ENCODE measurements around the gene LGALS9B.
"Not testable (repeated sequence)": the region's sequence is repeated elsewhere in the genome, so short reads cannot be mapped to it uniquely, and the experiment has no call there.

GRCh38 chr17:20515099-20515498, 47.8 kb upstream of the LGALS9B start:
- TF ChIP-seq ZNF317 (CRISPR knock-in tag; IDR thresholded peaks at IDR 0.05); IRX3 (CRISPR knock-in tag; IDR thresholded peaks at IDR 0.05; ENCODE audit: borderline replicate concordance, low read depth); NFIB (CRISPR knock-in tag; IDR thresholded peaks at IDR 0.05; ENCODE audit: borderline replicate concordance); KAT2B (IDR thresholded peaks at IDR 0.05; ENCODE audit: borderline replicate concordance, low read depth, low read length): not testable (repeated sequence)
